DND-41 (cell line): Measurements from ENCODE around the gene PELI2.
A peak's percentile ranks its signal among the peaks of the same experiment; 100 is the strongest.

Experiments
- ATAC-seq: fragments of 200-7000 bp; cut with Tn5 transposase; 3 replicates; pipeline ENCODE4 v1.9.1; 2021; ENCODE audit warnings: low read depth; ENCODE audit not compliant: insufficient read depth
- DNase-seq: peaks from one replicate; pipeline ENCODE4 v3.0.0-alpha.2; 2020
- H2AFZ ChIP-seq: 2 replicates; pipeline ENCODE4 v1.6.0; 2012; ENCODE audit warnings: low read depth, low read length
- H3K27ac ChIP-seq: 2 replicates; pipeline ENCODE4 v1.5.1; 2012; ENCODE audit warnings: low read length, inconsistent platforms
- H3K27me3 ChIP-seq: fragments of 200-600 bp; sonication (generic); 2 replicates; pipeline ENCODE4 v1.6.0; 2012; ENCODE audit warnings: low read length, mild to moderate bottlenecking, inconsistent platforms; ENCODE audit not compliant: insufficient read depth, poor library complexity
- H3K36me3 ChIP-seq: 2 replicates; pipeline ENCODE4 v1.5.1; 2012; ENCODE audit warnings: low read length, inconsistent platforms; ENCODE audit not compliant: insufficient read depth
- H3K4me1 ChIP-seq: 2 replicates; pipeline ENCODE4 v1.5.1; 2012; ENCODE audit warnings: mild to moderate bottlenecking, low read length; ENCODE audit not compliant: insufficient read depth
- H3K4me2 ChIP-seq: 2 replicates; pipeline ENCODE4 v1.6.0; 2012; ENCODE audit warnings: mild to moderate bottlenecking, moderate library complexity, low read length, inconsistent platforms; ENCODE audit not compliant: insufficient read depth
- H3K4me3 ChIP-seq, 2 experiments: fragments of 200-600 bp in 1 of 2; shearing (Covaris generic) in 1 of 2; 2 replicates each; pipeline ENCODE4 v1.5.1; 2012 to 2016; ENCODE audit warnings: inconsistent platforms in 2 of 2, low read length in 2 of 2, mild to moderate bottlenecking in 2 of 2, low read depth in 1 of 2, moderate library complexity in 1 of 2
- H3K79me2 ChIP-seq: 2 replicates; pipeline ENCODE4 v1.6.0; 2012; ENCODE audit warnings: low read length, inconsistent platforms; ENCODE audit not compliant: insufficient read depth
- H3K9ac ChIP-seq: 2 replicates; pipeline ENCODE4 v1.6.0; 2012; ENCODE audit warnings: low read depth, mild to moderate bottlenecking, inconsistent platforms, low read length, moderate library complexity
- H3K9me3 ChIP-seq: 2 replicates; pipeline ENCODE4 v1.5.1; 2012; ENCODE audit warnings: low read length, moderate library complexity, mild to moderate bottlenecking, inconsistent platforms; ENCODE audit not compliant: insufficient read depth, severe bottlenecking
- H4K20me1 ChIP-seq: 2 replicates; pipeline ENCODE4 v1.6.0; 2012; ENCODE audit warnings: low read length; ENCODE audit not compliant: insufficient read depth
- EZH2 ChIP-seq: IDR thresholded peaks from 3 replicates; pipeline ENCODE4 v1.6.1; 2012; ENCODE audit warnings: borderline replicate concordance, low read depth, mild to moderate bottlenecking, moderate library complexity, low read length, inconsistent platforms; ENCODE audit not compliant: severe bottlenecking
- TF ChIP-seq, protein P1 (sequence below): IDR thresholded peaks from 2 replicates; pipeline ENCODE4 v1.5.1; 2012; ENCODE audit warnings: borderline replicate concordance, low read length, moderate library complexity, mild to moderate bottlenecking; ENCODE audit not compliant: poor library complexity, severe bottlenecking; ENCODE audit errors: extremely low read depth

The PELI2 gene

DNA sequence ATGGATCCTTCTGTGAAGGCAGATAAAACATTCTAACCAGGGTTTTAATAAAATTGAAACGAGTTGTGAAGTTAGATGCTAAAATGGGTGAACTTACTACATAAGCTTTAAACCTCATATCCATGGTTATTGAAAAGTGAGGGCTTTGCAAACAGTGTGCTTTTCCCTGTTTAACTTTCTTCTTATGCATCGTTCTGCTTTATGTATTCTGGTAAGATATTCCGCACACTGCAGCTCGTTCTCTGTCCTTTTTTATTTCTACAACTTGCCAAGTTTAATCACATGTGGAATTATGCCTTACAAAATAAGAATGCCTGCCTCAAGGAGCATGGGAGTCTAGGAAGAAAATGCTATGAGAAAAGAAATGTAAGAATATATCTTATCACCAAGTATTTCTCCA is 30.9 kb downstream of the PELI2 start:
- DNase-seq = no peak
- Histone ChIP-seq H3K36me3 (peaks cover 5% of the 10 kb centered on the region; the same call in 1 of the 2 replicates), H3K9ac (peak overlapping the region; percentile 63), H3K79me2 (peaks cover 99% of the 10 kb centered on the region), H4K20me1 (peaks cover 9% of the 10 kb centered on the region; the same call in 1 of the 2 replicates), H3K27ac (peak overlapping the region; percentile 99), H3K9me3 (no peaks in the 10 kb centered on the region), H3K4me1 (peaks cover 99% of the 10 kb centered on the region), H3K4me3 (peak overlapping the region in 1 of 2 experiments; percentile 46; a peak in 2 of 4 replicates), H2AFZ (no peak overlapping the region), H3K4me2 (peak overlapping the region; percentile 73), H3K27me3 (no peaks in the 10 kb centered on the region)
- no peak for ATAC-seq
- TF ChIP-seq, protein P1, sequence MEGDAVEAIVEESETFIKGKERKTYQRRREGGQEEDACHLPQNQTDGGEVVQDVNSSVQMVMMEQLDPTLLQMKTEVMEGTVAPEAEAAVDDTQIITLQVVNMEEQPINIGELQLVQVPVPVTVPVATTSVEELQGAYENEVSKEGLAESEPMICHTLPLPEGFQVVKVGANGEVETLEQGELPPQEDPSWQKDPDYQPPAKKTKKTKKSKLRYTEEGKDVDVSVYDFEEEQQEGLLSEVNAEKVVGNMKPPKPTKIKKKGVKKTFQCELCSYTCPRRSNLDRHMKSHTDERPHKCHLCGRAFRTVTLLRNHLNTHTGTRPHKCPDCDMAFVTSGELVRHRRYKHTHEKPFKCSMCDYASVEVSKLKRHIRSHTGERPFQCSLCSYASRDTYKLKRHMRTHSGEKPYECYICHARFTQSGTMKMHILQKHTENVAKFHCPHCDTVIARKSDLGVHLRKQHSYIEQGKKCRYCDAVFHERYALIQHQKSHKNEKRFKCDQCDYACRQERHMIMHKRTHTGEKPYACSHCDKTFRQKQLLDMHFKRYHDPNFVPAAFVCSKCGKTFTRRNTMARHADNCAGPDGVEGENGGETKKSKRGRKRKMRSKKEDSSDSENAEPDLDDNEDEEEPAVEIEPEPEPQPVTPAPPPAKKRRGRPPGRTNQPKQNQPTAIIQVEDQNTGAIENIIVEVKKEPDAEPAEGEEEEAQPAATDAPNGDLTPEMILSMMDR = no peak
- TF ChIP-seq EZH2 = no peak

DNA sequence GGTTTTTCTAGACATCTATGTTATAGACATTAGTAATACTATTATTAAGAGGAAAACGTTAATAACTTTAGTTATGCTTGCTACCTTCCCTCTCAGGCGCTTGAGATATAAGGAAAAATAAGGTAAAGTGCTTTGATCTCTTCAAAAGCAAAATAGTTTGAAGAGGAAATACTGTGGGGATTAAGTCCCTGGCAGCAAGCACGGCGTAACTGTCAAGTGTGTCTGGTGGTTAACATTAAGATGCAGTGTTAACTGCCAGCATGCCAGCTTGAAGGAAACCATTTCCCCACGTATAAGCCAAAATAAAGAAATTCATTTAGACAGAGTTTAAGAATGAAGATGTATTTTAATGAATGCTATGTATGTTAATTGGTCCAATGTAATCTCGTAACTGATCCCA is 31.8 kb downstream of the PELI2 start:
- H2AFZ ChIP-seq = no peak overlapping the region
- DNase-seq = peak; percentile 81
- H3K9me3 ChIP-seq = no peaks in the 10 kb centered on the region
- peak; percentile 84 for ATAC-seq
- H3K4me3 ChIP-seq = peak overlapping the region; percentile 4 to 46; a peak in 3 of 4 replicates
- H3K27ac ChIP-seq = peak overlapping the region; percentile 99
- TF ChIP-seq EZH2 = no peak
- TF ChIP-seq, protein P1 = no peak
- H4K20me1 ChIP-seq = peaks cover 4% of the 10 kb centered on the region; the same call in 1 of the 2 replicates
- peaks cover 5% of the 10 kb centered on the region; the same call in 1 of the 2 replicates for H3K36me3 ChIP-seq
- no peaks in the 10 kb centered on the region for H3K27me3 ChIP-seq
- H3K79me2 ChIP-seq = peaks cover 99% of the 10 kb centered on the region
- peak overlapping the region; percentile 73 for H3K4me2 ChIP-seq
- peaks cover 100% of the 10 kb centered on the region for H3K4me1 ChIP-seq
- H3K9ac ChIP-seq = peak overlapping the region; percentile 63

DNA sequence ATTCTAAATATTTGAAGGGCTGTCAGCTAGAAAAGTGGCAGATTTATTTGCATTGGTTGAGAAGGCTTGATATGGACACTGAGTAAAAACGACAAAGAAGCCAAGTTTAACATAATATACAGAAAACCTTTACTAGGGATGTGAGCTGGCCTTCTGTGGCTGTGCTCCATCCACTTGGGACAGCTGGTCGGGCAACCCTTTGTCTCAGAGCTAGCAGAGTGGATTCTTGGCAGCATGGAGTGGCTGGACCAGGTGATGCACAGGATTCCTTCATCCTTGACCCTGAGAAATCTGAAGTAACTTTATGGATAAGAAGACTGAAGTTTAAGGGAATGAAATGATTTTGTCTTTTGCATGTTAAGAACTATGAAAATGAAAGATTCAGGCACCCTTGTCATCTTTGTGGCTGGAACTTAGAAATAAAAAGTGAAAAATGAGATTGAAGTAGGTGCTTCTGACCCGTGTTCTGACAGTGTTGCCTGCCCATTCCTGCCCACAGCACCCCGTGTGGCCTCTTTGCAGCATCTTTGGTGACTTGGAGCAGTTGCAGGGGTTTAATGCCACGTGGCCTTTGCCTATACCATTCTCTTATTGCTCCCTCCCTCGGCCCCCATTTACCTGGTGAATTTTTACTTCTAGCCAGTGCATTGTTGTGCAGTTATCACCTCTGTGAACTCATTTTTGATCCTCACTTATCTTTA is 32.6 kb downstream of the PELI2 start:
- no peaks in the 10 kb centered on the region for H3K27me3 ChIP-seq
- peak; percentile 69 for DNase-seq
- peaks cover 99% of the 10 kb centered on the region for H3K4me1 ChIP-seq
- H3K27ac ChIP-seq = peak overlapping the region; percentile 99
- peaks cover 99% of the 10 kb centered on the region for H3K79me2 ChIP-seq
- H3K9me3 ChIP-seq = no peaks in the 10 kb centered on the region
- TF ChIP-seq EZH2 = no peak
- TF ChIP-seq, protein P1 = peak; percentile 63
- H2AFZ ChIP-seq = no peak overlapping the region
- H3K4me3 ChIP-seq = peak overlapping the region in 1 of 2 experiments; percentile 37; a peak in 2 of 4 replicates
- ATAC-seq = peak; percentile 55
- H3K36me3 ChIP-seq = peaks cover 5% of the 10 kb centered on the region; the same call in 1 of the 2 replicates
- peaks cover 4% of the 10 kb centered on the region; the same call in 1 of the 2 replicates for H4K20me1 ChIP-seq
- H3K9ac ChIP-seq = peak overlapping the region; percentile 63
- H3K4me2 ChIP-seq = peak overlapping the region; percentile 73
